GM19240 (cell line): ENCODE results near the gene GIPC3.
"Not testable (repeated sequence)": the region's sequence is repeated elsewhere in the genome, so short reads cannot be mapped to it uniquely, and the experiment has no call there.

ENCODE experiments used
- DNase-seq: peaks from one replicate; pipeline ENCODE4 v3.0.0; 2011; ENCODE audit warnings: low spot score; ENCODE audit not compliant: insufficient read length

GIPC3 gene

DNA sequence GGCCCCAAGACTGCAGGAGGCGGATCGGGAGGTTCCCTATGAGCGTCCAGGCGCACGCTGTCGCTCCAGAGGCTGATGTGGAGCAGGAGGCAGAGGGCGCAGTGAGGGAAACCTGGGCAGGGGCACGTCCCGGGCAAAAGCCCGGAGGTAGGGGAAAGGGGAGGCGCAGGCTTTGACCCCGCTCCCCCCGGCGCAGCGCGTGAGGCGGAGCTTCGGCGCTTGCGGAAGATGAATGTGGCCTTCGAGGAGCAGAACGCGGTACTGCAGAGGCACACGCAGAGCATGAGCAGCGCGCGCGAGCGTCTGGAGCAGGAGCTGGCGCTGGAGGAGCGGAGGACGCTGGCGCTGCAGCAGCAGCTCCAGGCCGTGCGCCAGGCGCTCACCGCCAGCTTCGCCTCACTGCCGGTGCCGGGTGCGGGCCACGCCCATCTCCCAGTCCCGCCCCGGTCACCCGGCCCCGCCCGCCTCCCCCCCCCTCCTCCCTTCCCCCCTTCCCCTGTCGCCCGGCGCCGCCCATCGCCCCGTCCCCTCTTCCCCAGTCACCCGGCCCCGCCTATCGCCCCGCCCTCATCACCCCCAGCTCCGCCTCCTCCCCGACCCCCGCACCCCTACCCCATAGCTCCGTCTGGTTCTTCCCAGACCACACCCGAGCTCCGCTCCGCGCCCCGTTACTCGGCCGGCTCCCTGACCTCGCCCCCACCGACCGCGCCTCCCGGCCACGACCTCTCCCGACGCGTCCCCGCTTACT is 8.4 kb upstream of the GIPC3 start:
- DNase-seq: no peak

DNA sequence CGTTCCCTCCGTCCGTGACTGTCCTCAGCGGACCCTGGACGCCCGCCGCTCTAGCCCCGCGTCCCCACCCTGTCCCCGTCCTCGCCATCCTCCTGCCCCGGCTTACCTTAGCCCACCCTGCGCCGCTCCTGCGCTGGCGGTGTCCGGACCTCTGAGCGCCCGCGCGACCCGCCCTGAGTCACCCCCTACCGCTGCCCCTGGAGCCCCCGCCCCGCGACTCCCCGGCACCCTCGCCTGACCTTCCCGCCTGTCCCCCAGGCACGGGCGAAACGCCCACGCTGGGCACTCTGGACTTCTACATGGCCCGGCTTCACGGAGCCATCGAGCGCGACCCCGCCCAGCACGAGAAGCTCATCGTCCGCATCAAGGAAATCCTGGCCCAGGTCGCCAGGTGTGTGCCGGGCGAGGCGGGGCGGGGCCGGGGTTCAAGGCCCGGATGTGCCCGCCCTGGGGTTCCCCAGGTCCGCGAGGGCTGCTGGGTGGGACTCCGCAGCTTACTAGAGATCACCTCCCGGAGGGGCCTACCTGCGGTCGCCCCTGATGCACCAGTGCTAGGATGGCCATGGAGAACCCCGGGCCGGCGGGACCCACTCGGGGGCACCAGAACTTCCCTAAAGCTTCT is 7.4 kb upstream of the GIPC3 start:
- no peak for DNase-seq

DNA sequence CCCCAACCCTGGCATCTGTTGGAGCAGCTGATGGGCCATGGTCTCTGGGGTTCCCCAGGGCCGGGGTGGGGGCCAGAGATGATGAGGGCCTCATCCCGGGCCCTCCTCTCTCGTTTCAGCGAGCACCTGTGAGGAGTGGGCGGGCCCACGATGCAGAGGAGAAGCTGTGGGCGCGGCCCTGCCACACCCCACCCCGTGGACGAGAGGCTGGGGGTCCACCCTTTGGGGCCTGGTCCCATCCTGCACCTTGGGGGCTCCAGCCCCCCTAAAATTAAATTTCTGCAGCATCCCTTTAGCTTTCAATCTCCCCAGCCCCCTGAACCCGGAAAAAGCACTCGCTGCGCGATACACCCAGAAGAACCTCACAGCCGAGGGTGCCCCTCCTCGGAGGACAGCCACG is 6.9 kb upstream of the GIPC3 start:
- no peak for DNase-seq

DNA sequence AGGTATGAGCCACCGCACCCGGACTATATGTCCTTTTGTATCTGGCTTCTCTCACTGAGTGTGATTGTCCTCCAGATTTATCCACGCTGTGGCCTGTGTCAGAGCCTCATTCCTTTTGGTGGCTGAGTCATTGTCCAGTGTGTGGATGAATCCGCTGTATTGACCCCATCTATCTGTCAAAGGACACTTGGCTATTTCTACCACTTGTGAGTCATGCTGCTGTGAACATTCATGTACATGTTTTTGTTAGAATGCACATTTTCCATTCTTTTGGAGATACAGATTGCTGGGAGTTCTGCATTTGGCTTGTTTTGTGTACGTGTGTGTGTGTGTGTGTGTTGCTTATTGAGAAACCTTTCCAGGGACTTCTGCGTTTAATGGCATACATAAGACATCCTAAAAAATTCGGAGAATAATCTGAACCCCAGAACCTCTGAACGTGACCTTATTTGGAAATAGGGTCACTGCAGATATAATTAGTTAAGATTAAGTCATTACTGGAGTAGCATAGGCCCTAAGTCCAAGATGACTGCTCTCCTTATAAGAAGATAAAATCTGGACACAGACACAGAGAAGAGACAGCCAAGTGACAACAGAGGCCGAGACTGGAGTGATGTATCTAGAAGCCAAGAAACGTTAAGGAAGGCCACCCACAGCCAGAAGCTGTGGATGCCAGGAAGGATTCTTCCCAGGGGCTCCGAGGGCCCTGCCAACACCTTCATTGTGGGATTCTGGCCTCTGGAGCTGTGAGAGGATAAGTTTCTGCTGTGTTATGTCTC is 4.9 kb upstream of the GIPC3 start:
- DNase-seq: no peak

DNA sequence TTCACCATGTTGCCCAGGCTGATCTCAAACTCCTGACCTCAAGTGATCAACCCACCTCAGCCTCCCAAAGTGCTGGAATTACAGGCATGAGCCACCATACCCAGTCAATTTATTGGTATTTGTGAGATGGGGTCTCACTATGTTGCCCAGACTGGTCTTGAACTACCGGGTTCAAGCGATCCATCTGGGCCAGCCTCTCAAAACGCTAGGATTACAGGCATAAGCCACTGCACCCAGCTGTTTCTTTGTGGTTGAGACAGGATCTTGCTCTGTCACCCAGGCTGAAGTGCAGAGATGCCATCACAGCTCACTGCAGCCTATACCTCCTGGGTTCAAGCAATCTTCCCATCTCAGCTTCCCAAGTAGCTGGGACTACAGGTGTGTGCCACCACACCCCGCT is 3.5 kb upstream of the GIPC3 start:
- DNase-seq: not testable (repeated sequence)

DNA sequence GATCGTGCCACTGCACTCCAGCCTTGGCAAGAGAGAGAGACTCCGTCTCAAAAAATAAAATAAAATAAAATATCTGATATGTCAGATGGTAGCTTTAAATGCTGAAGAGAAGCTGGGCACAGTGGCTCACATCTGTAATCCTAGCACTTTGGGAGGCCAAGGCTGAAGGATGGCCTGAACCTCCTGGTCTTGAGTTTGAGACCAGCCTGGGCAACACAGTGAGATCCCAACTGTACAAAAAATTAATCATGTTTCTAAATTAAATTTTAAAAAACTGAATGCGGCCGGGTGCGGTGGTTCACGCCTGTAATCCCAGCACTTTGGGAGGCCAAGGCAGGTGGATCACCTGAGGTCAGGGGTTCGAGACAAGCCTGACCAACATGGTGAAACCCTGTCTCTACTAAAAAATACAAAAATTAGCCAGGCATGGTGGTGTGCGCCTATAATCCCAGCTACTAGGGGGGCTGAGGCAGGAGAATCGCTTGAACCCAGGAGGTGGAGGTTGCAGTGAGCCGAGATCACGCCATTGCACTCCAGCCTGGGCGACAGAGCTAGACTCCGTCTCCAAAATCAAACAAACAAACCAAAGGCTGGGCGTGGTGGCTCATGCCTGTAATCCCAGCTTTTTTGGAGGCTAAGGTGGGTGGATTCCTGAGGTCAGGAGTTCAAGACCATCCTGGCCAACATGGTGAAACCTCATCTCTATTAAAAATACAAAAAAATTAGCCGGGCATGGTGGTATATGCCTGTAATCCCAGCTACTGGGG is 1.1 kb upstream of the GIPC3 start:
- not testable (repeated sequence) for DNase-seq

DNA sequence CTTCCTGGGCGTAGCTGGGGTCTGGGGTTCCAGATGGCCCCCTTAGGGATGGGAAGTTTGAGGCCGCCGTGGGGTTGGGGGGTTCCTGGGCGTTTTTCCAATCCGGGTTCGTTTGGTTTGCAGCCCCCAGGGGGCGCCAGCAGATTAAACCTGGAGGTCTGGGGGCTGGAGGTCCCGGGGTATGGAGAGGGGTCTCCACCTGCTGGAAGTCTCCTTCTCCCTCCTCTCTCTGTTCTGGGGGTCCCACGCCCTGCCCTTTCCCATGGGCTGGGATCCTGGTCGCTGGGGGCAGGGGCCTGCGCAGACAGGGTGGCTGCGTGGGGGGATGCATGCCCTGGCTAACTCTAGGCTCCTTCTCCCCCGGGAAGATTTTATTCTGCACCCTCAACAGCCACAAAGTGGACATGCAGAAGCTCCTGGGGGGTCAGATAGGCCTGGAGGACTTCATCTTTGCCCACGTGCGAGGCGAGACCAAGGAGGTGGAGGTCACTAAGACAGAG is 899 bp downstream of the GIPC3 start:
- no peak for DNase-seq

DNA sequence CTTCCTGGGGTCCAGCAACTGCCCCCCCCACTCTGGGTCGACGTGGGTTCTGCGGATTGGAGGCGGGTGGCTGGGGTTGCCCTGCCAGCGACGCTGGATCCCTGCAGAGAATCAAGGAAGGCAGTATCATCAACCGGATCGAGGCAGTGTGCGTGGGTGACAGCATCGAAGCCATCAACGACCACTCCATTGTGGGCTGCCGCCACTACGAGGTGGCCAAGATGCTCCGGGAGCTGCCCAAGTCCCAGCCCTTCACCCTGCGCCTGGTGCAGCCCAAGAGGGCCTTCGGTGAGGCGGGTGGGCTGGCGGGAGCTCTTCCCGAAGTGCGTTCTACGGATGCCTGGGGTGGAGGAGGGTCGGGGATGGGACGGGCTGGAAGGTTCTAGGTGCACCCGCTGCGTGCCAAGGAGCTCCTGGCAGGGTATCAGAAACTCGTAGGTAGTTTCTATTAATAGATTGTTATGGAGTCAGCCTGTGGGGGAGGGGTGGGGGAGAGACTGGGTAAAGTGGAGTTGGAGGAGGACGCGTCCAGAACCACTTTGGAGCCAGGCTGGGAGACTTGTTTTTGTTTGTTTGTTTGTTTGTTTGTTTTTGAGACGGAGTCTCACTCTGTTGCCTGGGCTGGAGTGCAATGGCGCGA is 1.5 kb downstream of the GIPC3 start:
- no peak for DNase-seq

DNA sequence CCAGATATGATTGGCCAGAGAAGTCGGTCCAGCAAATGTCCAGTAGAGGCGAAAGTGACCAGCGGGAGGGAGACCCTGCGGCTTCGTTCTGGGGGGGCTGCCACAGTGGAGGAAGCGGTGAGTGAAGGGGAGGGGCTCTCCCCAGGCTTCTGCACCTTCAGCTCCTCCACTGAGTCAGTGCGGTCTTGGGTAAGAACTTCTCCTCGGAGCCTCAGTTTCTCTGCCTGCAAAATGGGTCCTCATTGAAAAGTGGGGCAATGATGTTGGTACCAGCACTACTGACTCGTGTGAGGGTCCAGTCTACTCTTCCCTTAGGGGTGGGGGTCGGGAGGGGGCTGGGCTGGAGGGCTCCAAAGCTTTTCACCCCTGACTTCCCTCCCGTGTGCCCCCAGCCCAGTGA is 4.2 kb downstream of the GIPC3 start:
- no peak for DNase-seq

DNA sequence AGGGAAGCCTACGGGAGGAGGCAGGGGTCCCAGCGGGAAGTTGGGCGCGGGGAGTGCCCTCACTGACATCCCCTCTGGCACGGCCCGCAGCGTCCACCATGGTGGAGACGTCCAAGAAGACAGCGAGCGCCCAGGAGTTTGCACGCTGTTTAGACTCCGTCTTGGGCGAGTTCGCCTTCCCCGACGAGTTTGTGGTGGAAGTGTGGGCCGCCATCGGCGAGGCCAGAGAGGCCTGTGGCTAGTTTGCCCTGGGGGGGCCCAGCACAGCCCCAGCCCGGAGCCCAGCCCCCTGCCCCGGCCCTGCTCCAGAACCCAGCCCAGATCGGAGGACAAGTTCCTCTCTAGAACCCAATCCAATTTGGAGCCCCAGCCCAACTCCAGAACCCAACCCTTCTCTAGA is 4.7 kb downstream of the GIPC3 start:
- DNase-seq: no peak

DNA sequence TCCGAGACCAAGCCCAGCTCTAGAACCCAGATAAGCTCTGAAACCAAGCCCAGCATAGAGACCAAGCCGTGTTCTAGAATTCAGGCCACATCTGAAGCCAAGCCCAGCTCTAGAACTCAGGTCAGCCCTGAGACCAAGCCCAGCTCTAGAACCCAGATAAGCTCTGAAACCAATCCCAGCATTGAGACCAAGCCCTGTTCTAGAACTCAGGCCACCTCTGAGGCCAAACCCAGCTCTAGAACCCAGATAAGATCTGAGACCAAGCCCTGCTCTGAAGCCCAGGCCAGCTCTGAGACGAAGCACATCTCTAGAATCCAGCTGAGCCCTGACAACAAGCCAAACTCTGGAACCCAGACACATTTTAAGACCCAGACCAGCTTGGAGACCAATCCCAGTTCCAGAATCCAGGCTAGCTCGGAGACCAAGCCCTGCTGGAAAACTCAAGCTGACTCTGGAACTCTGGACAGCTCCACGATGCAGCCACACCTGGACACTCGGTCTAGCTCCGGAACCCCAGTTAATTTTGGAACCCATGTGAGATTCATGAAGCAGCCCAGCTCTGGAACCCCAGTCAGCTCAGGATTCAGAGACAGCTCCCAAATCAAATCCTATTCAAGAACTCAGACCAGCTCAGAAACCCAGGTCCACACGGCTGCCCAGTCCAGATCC is 5.8 kb downstream of the GIPC3 start:
- no peak for DNase-seq

DNA sequence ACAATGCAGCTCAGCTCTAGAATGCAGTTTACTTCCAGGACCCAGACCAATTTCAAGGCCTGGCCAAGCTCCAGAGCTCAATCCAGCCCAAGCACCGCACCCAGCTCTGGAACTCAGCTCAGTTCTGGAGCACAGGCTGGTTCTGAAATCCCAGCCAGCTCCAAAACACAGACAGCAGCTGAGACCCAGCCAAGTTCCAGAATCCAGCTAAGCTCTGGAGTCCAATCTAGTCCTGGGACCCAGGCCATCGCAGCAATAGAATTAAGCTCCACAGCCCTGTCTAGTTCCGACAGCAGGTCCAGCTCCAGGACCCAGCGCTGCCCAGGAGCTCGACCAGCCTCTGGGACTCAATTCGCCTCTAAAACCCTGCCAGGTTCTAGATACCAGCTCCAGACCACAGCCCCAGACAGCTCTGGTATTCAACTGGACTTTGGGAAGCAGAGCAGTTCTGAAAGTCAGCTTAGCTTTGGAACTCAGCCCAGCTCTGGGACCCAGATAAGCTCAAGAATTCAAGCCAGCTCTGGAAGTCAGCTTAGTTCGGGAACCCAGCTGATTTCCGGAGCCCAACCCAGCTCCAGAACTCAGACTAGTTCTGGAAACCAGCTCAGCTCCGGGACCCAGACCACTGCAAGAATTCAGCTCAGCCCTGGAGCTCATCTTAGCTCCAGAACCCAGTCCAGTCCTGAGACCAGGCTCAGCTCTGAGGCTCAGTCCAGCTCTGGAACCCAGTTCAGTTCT is 6.8 kb downstream of the GIPC3 start:
- DNase-seq: no peak

DNA sequence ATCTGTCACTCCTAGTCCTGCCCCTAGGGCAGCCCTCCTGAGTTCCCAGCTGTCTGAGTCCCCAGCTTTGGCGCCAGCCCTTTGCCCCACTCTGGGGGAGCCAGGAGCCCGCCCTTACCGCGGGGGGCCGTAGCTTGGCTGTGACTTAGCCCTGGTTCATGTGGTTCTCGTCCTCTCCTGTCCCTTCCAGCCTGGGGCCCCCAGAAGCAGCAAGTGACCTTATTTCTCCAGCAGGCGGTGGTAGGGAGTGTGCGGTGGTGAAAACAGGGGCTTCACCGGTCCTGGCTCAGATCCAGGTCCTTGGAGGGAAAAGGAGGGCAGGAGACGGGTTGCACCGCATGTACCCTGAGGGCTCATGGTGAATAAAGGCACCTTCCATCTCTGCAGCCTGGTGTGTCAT is 7.9 kb downstream of the GIPC3 start:
- no peak for DNase-seq

DNA sequence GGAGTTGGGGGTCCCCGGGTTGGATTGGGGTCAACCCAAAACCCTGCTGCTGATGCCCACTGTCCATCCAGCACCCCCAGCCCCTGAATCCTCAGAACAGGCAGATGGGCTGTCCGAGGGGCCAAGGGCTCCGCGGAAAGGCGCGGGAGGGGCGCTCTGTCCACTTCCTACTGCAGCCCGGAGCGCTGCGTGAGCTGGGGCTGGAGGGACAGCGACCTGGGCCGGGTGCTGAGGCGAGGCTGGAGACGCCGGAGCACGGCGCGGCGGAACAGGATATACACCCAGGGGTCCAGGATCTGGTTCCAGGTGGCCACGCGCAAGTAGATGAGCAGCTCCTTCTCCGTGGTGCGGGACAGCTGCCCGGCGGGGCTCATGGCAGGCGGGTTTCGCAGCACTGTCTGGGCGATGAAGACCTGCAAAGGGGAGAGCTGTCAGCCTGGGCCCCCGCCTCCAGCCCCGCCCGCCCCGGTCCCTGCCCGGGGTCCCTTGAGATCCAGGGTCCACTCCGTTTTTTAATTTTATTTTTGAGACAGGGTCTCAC is 10.3 kb downstream of the GIPC3 start:
- no peak for DNase-seq

DNA sequence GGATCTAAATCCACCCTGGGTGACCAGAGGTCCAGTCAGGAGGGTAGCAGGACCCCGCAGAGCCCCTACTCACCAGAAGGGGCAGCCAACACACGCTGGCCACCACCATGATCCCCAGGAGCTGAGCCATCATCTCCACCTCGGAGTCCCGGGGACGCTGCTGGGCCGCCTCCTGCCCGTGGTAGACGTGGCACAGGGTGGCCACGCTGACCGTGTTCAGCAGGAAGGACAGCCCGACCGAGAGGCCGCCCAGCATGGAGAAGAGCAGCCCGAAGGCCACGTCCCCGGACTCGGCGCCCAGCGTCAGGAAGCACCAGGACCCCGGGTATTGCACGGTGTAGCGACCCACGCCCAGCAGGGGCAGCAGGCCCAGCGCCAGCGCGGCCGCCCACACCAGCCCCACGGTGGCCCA is 14.5 kb downstream of the GIPC3 start:
- no peak for DNase-seq

DNA sequence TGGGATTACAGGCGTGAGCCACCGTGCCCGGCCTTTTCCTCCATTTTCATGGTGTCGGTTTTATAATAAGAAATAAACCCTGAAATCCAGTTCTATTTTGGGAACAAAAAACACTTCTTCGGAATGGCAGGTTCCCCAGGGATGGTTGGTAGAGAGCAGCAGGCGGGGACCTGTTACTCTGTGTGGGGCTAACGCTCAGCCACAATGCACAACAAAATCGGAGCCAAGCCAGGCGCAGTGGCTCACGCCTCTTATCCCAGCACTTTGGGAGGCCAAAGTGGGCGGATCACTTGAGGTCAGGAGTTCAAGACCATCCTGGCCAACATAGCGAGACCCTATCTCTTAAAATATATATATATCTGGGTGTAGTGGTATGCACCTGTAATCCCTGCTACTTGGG is 15.7 kb downstream of the GIPC3 start:
- DNase-seq: no peak

DNA sequence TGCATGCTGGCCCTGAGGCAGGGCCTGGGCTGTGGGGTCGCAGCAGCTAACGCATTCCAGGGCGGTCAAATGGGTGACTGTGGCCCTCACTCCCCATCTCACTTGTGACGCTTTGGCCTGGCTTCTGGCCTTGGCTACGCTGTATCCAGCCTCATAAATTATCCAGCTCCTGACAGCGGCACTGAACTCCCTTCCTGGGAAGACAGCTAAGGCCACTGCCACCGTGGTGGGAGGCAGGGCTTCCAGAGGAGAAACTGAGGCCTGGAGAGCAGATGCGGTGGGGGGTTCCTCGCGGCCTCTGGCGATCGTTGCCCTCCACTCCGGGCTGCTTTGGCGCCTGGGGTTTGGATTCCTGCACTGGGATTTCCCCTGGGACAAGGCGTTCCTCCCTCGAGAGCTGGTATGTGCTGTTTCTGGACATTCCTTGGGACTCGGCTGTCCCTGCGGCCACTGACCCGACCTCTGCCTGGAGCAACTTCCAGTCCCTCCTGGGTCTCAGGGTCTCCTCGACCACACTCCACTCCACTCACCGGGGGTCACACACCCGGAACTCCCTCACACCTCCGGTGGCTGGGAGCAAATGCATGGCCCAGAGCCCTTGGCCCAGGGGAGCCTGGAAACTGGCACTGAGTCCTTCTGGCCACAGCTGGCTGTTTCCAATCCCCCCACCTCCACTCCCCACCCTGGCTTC is 18.0 kb downstream of the GIPC3 start:
- no peak for DNase-seq

DNA sequence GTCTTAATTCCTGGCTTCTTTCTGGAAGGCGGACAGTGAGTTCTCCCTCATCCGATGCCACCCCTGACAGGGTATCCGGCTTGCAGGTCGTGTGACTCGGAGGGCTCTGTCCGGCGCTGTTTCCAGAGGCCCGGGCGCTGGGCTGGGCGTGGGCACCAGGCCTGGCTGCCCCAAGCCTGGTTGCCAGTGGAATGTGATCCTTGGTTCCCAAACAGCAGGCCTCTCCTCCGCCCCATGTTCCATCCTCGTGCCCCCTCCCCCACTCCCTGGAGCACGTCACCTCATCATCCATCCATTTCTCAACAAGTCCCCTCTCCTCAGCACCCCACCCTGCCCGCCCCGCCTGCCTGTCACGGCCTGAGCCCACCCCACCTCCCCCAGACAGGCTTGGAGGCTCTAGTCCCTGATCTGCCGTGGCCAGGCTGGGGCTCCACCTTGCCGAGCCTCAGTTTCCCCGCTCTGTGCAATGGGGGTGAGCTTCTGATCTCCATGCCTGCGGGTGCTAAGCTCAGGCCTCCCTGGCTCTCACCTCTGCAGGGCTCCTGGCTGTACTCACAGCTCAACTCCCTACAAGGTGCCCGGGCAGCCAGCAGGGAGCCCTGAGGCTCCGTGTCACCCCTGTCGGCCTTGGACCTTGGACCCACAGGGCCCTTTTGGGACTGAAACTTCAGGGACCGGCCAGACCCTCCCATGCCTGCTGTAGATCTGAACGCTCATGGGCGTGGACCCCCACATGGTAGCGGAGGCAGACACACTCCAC is 19.1 kb downstream of the GIPC3 start:
- DNase-seq: no peak
